DMS 273 (cell line): Measurements from ENCODE around the gene RFC1.
A peak's percentile ranks its signal among the peaks of the same experiment; 100 is the strongest.
"Not testable (repeated sequence)": the region's sequence is repeated elsewhere in the genome, so short reads cannot be mapped to it uniquely, and the experiment has no call there.

ENCODE experiments used
- DNase-seq: peaks from one replicate; lab custom pipeline; 2025; ENCODE audit not compliant: unreplicated experiment; lab: John Stamatoyannopoulos, UW

Gene RFC1

GRCh38 chr4:39357002-39357401 is 9.2 kb downstream of the RFC1 start:
- no peak for DNase-seq

- DNase-seq = no peak
Measured at GRCh38 chr4:39354254-39354552, 12.0 kb downstream of the RFC1 start.

GRCh38 chr4:39353478-39354253 is 12.5 kb downstream of the RFC1 start:
- no peak for DNase-seq

GRCh38 chr4:39353149-39353477 is 13.0 kb downstream of the RFC1 start:
- DNase-seq = not testable (repeated sequence)

- no peak for DNase-seq
Measured at GRCh38 chr4:39349326-39349725, 16.8 kb downstream of the RFC1 start.

- peak; percentile 1 for DNase-seq
Measured at GRCh38 chr4:39348371-39349315, 17.5 kb downstream of the RFC1 start.

GRCh38 chr4:39346856-39347519 is 19.2 kb downstream of the RFC1 start:
- DNase-seq = no peak

- DNase-seq = no peak
Measured at GRCh38 chr4:39342731-39343130, 23.4 kb downstream of the RFC1 start.

- DNase-seq = no peak
Measured at GRCh38 chr4:39341075-39341725, 25.0 kb downstream of the RFC1 start.

- no peak for DNase-seq
Measured at GRCh38 chr4:39339968-39340367, 26.2 kb downstream of the RFC1 start.

- DNase-seq = no peak
Measured at GRCh38 chr4:39337841-39338240, 28.3 kb downstream of the RFC1 start.

- DNase-seq = no peak
Measured at GRCh38 chr4:39335566-39335965, 30.6 kb downstream of the RFC1 start.

GRCh38 chr4:39331191-39331590 is 35.0 kb downstream of the RFC1 start:
- no peak for DNase-seq

- no peak for DNase-seq
Measured at GRCh38 chr4:39330353-39330752, 35.8 kb downstream of the RFC1 start.

GRCh38 chr4:39326468-39326977 is 39.6 kb downstream of the RFC1 start:
- no peak for DNase-seq

GRCh38 chr4:39324897-39325613 is 41.1 kb downstream of the RFC1 start:
- DNase-seq = no peak

- no peak for DNase-seq
Measured at GRCh38 chr4:39324446-39324845, 41.7 kb downstream of the RFC1 start.

GRCh38 chr4:39323821-39324220 is 42.3 kb downstream of the RFC1 start:
- DNase-seq = no peak

GRCh38 chr4:39320381-39321115 is 45.6 kb downstream of the RFC1 start:
- DNase-seq = no peak

GRCh38 chr4:39319676-39320075 is 46.5 kb downstream of the RFC1 start:
- DNase-seq = no peak
